T-helper 1 cell treated with Interleukin-12 subunit alpha and Interleukin-12 subunit beta and Interleukin-4 antibody, amounts not matched to agents 30 μg/mL and 1 μg/mL, for 36 hours (primary cell): ENCODE measurements around the gene SRF.

Experiments
- H3K27ac Mint-ChIP-seq: one replicate; pipeline ENCODE4 v1.8.0; 2021; ENCODE audit warnings: mild to moderate bottlenecking, mixed read lengths
- H3K27me3 Mint-ChIP-seq: one replicate; pipeline ENCODE4 v1.8.0; 2021; ENCODE audit warnings: low read depth, mixed read lengths
- H3K36me3 Mint-ChIP-seq: one replicate; pipeline ENCODE4 v1.8.0; 2021; ENCODE audit warnings: low read depth, mixed read lengths
- H3K4me1 Mint-ChIP-seq: one replicate; pipeline ENCODE4 v1.8.0; 2021; ENCODE audit warnings: low read depth, mixed read lengths
- H3K4me3 Mint-ChIP-seq: one replicate; pipeline ENCODE4 v1.8.0; 2021; ENCODE audit warnings: mild to moderate bottlenecking, moderate library complexity, mixed read lengths
- H3K9me3 Mint-ChIP-seq: one replicate; pipeline ENCODE4 v1.8.0; 2021; ENCODE audit warnings: mixed read lengths

The SRF gene

DNA sequence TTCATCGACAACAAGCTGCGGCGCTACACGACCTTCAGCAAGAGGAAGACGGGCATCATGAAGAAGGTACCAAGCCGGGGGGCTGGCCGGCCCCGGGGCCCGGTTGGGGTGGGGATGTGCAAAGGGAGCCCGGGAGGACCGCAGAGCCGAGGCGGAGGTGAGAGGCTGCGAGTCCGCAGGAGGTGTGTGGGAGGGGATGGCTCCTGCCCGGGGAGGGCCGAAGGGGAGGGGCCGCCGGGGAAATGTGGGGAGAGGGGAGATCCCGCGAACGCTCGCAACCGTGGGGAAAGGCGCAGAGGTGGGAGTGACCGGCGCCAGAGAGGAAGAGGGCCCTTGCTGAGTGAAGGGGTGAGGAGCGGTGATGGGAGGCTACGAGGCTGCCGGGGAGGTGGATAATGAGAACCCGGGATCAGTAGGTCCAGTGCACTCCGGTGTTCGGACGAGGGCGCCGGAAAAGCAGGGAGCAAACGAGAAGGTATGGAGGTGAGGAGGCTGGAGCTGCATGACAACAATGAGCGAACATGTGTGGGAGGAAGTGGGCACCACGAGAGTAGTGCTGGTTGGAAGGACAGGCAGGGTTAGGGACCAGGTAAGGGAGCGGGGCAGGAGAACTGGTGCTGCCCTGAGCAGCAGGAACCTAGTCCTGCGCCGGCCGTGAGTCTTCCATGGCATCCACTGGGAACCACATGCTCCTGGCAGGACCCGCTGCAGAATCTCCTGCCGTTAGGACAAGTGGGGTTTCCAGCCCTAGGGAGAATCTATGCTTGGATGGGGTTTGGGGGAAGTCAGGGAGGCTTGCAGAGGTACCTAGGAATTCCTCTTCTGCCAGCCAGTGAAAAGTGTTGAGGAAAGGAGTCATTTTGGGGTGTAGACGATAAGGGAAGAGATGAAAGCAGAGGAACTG is 1.3 kb downstream of the SRF start:
- peak overlapping the region; percentile 80 for H3K27ac Mint-ChIP-seq
- H3K9me3 Mint-ChIP-seq = no peaks in the 10 kb centered on the region
- peaks cover 41% of the 10 kb centered on the region for H3K4me1 Mint-ChIP-seq
- no peaks in the 10 kb centered on the region for H3K27me3 Mint-ChIP-seq
- H3K36me3 Mint-ChIP-seq = peaks cover 16% of the 10 kb centered on the region
- H3K4me3 Mint-ChIP-seq = peak overlapping the region; percentile 99

DNA sequence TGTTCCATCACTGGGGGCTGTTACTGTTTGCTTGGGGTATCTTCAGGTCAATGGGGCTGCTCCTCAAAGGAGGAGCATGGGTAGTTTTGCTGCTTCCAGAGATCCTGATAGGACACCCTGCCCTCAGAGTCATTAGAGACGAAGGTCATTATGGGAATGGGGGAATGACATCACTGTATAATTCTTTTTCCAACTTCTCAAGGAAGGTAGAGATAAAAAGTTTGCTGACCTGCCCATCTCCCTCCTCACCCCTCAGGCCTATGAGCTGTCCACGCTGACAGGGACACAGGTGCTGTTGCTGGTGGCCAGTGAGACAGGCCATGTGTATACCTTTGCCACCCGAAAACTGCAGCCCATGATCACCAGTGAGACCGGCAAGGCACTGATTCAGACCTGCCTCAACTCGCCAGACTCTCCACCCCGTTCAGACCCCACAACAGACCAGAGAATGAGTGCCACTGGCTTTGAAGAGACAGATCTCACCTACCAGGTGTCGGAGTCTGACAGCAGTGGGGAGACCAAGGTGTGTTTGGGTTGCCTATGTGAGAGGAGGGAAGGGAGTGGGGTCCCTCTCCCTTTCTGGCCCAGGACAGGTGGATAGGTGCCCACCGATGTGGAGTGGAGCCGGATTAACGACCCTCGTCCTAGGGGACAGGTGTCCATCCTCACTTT is 2.7 kb downstream of the SRF start:
- Mint-ChIP-seq H3K27ac (peak overlapping the region; percentile 72), H3K36me3 (peaks cover 24% of the 10 kb centered on the region), H3K9me3 (no peaks in the 10 kb centered on the region), H3K4me3 (peak overlapping the region; percentile 99), H3K4me1 (peaks cover 41% of the 10 kb centered on the region), H3K27me3 (no peaks in the 10 kb centered on the region)

- H3K4me3 Mint-ChIP-seq = peak overlapping the region; percentile 99
- no peaks in the 10 kb centered on the region for H3K27me3 Mint-ChIP-seq
- H3K27ac Mint-ChIP-seq = peak overlapping the region; percentile 84
- peaks cover 41% of the 10 kb centered on the region for H3K4me1 Mint-ChIP-seq
- H3K36me3 Mint-ChIP-seq = peaks cover 25% of the 10 kb centered on the region
- H3K9me3 Mint-ChIP-seq = no peaks in the 10 kb centered on the region
Observed at GRCh38 chr6:43174263-43175112, 3.4 kb downstream of the SRF start.

DNA sequence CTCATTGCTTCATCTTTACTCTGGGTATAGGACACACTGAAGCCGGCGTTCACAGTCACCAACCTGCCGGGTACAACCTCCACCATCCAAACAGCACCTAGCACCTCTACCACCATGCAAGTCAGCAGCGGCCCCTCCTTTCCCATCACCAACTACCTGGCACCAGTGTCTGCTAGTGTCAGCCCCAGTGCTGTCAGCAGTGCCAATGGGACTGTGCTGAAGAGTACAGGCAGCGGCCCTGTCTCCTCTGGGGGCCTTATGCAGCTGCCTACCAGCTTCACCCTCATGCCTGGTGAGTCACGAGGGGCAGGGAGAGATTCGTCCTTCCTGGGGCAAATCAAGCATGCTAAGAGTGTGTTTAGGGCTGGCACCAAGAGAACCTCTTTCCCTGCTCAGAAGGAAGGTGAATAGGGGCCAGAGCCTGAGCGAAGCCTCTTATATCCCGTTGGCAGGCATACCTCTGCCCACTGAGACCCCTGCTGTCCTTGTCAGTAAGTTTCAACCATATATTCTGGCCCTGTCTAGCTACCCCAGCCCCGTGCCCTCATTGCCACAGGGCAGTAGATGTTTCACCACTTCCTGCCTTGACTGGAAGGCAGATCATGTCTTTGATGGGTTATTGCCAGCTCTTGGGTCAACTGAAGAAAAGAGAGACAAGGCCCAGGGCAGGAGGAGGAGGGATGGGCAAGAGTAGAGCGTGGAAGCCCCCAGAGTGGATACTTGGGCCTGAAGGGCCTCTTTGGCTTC is 4.8 kb downstream of the SRF start:
- Mint-ChIP-seq H3K36me3 (peaks cover 24% of the 10 kb centered on the region), H3K27me3 (no peaks in the 10 kb centered on the region), H3K4me3 (no peak overlapping the region)

DNA sequence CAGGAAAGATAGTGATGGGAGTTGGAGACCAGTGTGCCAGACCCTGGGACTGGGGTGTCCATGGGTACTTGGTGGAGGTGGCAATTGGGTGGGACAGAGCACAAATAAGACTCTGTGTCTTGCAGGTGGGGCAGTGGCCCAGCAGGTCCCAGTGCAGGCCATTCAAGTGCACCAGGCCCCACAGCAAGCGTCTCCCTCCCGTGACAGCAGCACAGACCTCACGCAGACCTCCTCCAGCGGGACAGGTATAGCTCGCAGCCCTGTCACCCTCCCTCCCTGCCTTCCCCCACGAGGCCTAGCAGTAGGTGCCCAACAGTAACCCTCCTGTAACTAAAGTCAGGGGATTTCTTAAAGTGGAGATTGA is 5.3 kb downstream of the SRF start:
- Mint-ChIP-seq H3K9me3 (no peaks in the 10 kb centered on the region), H3K4me1 (peaks cover 38% of the 10 kb centered on the region), H3K27ac (peak overlapping the region; percentile 63), H3K27me3 (no peaks in the 10 kb centered on the region), H3K36me3 (peaks cover 21% of the 10 kb centered on the region), H3K4me3 (no peak overlapping the region)

More for the DNA sequence above, 4.8 kb downstream of the SRF start:
- H3K4me1 Mint-ChIP-seq = peaks cover 35% of the 10 kb centered on the region
- no peaks in the 10 kb centered on the region for H3K9me3 Mint-ChIP-seq
- peak overlapping the region; percentile 63 for H3K27ac Mint-ChIP-seq

GRCh38 chr6:43178150-43178549 is 7.1 kb downstream of the SRF start:
- no peak overlapping the region for H3K4me3 Mint-ChIP-seq
- H3K4me1 Mint-ChIP-seq = peaks cover 38% of the 10 kb centered on the region
- no peaks in the 10 kb centered on the region for H3K27me3 Mint-ChIP-seq
- H3K9me3 Mint-ChIP-seq = no peaks in the 10 kb centered on the region
- peaks cover 20% of the 10 kb centered on the region for H3K36me3 Mint-ChIP-seq
- H3K27ac Mint-ChIP-seq = no peak overlapping the region

GRCh38 chr6:43178951-43179830 is 8.1 kb downstream of the SRF start:
- no peaks in the 10 kb centered on the region for H3K9me3 Mint-ChIP-seq
- no peak overlapping the region for H3K27ac Mint-ChIP-seq
- no peak overlapping the region for H3K4me3 Mint-ChIP-seq
- no peaks in the 10 kb centered on the region for H3K27me3 Mint-ChIP-seq
- H3K4me1 Mint-ChIP-seq = peaks cover 37% of the 10 kb centered on the region
- H3K36me3 Mint-ChIP-seq = peaks cover 23% of the 10 kb centered on the region

DNA sequence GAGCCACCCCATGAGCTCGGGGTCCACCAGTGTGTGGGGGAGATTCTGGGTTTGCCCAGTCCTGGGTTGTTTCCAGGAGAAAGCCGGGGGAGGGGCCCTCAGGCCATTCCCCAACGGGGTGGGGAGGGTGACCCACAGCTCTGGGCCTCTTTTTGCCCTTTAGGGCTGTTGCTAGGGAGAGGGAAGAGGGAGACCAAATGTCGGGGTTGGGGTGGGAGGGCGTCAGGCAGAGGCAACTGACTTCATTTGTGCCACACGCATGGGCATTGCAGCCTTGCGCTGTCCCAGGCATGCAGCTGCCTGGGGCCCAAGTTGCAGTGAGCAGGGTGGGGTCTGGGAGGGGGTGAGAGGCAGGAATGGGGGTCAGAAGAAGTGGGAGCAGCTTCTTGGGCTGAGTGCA is 9.0 kb downstream of the SRF start:
- Mint-ChIP-seq H3K27ac (no peak overlapping the region), H3K4me3 (no peak overlapping the region), H3K36me3 (peaks cover 21% of the 10 kb centered on the region), H3K4me1 (peaks cover 40% of the 10 kb centered on the region), H3K27me3 (no peaks in the 10 kb centered on the region), H3K9me3 (no peaks in the 10 kb centered on the region)

- H3K4me3 Mint-ChIP-seq = peak overlapping the region; percentile 55
- H3K36me3 Mint-ChIP-seq = peaks cover 21% of the 10 kb centered on the region
- peaks cover 40% of the 10 kb centered on the region for H3K4me1 Mint-ChIP-seq
Observed at GRCh38 chr6:43180985-43181384, 9.9 kb downstream of the SRF start.

GRCh38 chr6:43181621-43181941 is 10.5 kb downstream of the SRF start:
- Mint-ChIP-seq H3K9me3 (no peaks in the 10 kb centered on the region), H3K4me3 (peak overlapping the region; percentile 98), H3K4me1 (peaks cover 37% of the 10 kb centered on the region), H3K36me3 (peaks cover 21% of the 10 kb centered on the region), H3K27me3 (no peaks in the 10 kb centered on the region), H3K27ac (peak overlapping the region; percentile 41)

More at GRCh38 chr6:43180985-43181384, 9.9 kb downstream of the SRF start:
- Mint-ChIP-seq H3K27me3 (no peaks in the 10 kb centered on the region), H3K27ac (peak overlapping the region; percentile 43), H3K9me3 (no peaks in the 10 kb centered on the region)

- Mint-ChIP-seq H3K4me3 (peak within 1 kb of the TSS; percentile 98), H3K27me3 (no peaks in the 10 kb centered on the region), H3K4me1 (peaks cover 37% of the 10 kb centered on the region), H3K27ac (peak within 1 kb of the TSS; percentile 64), H3K9me3 (no peaks in the 10 kb centered on the region), H3K36me3 (peaks cover 22% of the 10 kb centered on the region)
Observed at GRCh38 chr6:43181942-43182860, 11.1 kb downstream of the SRF start, which contains the start of gene CUL9. Gene CUL9, plus strand, starts transcription at chr6:43182196. Its CDS starts 2,115 bp downstream, at chr6:43184311.

DNA sequence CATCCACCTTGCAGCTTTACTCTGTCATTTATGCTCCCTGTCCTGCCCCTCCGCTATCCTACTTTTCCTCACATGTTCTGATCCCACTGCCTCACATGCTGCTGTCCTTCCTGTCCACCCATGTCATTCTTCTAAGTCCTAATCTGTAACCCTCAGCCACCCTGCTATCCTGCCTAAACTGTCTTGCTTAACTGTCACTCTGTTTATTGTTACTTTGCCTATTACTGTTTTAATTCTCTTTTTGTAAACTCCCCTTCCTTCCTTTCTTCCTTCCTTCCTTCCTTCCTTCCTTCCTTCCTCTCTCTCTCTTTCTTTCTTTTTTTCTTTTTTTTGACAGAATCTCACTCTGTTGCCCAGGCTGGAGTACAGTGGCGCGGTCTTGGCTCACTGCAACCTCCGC is 12.4 kb downstream of the SRF start:
- no peaks in the 10 kb centered on the region for H3K9me3 Mint-ChIP-seq
- H3K27ac Mint-ChIP-seq = peak overlapping the region; percentile 64
- peaks cover 23% of the 10 kb centered on the region for H3K36me3 Mint-ChIP-seq
- H3K27me3 Mint-ChIP-seq = no peaks in the 10 kb centered on the region
- peaks cover 37% of the 10 kb centered on the region for H3K4me1 Mint-ChIP-seq
- peak overlapping the region; percentile 98 for H3K4me3 Mint-ChIP-seq
